ENCODE results near the gene EPHB6. TPM values are rescaled to one million over a fixed set of nuclear protein-coding genes. Genes with fewer than 3 reads are reported as not detected.
A peak's percentile ranks its signal among the peaks of the same experiment; 100 is the strongest.

The EPHB6 gene
- total RNA-seq, 2 donors from 2014 or later = 33.2 to 36.9 TPM

- Mint-ChIP-seq H3K4me1 (peaks cover 4% of the 10 kb centered on the region), H3K4me3 (no peak overlapping the region), H3K36me3 (ENCODE audit: low read depth) (peaks cover 50% of the 10 kb centered on the region), H3K27ac (no peak overlapping the region), H3K27me3 (ENCODE audit: insufficient read depth) (no peaks in the 10 kb centered on the region), H3K9me3 (no peaks in the 10 kb centered on the region)
- Histone ChIP-seq H3K4me3 (ENCODE audit: low read length) (no peak overlapping the region), H3K27ac (ENCODE audit: low read depth, low read length) (no peak overlapping the region), H3K9me3 (ENCODE audit: control insufficient read depth, low read length) (no peaks in the 10 kb centered on the region), H3K27me3 (ENCODE audit: control insufficient read depth, insufficient read depth, low read length, poor library complexity, severe bottlenecking) (no peaks in the 10 kb centered on the region), H3K9ac (ENCODE audit: extremely low read depth, low read length, poor library complexity, severe bottlenecking) (no peak overlapping the region), H3K4me1 (ENCODE audit: control insufficient read depth, insufficient read depth, low read length) (no peaks in the 10 kb centered on the region), H3K36me3 (ENCODE audit: control insufficient read depth, insufficient read depth, low read length) (peaks cover 21% of the 10 kb centered on the region)
- WGBS, 2 experiments (ENCODE audit: insufficient coverage in 1 of 2, insufficient read length in 1 of 2) = 92% methylated on average over 18 of the region's 18 CpGs; no CpG with 5 or more reads in 1 of the 2 experiments
- TF ChIP-seq CTCF (conservative IDR thresholded peaks at IDR 0.05) = no peak
- DNase-seq = peak; percentile 36
Observed at GRCh38 chr7:142867398-142868187, 12.7 kb downstream of the EPHB6 start.

DNA sequence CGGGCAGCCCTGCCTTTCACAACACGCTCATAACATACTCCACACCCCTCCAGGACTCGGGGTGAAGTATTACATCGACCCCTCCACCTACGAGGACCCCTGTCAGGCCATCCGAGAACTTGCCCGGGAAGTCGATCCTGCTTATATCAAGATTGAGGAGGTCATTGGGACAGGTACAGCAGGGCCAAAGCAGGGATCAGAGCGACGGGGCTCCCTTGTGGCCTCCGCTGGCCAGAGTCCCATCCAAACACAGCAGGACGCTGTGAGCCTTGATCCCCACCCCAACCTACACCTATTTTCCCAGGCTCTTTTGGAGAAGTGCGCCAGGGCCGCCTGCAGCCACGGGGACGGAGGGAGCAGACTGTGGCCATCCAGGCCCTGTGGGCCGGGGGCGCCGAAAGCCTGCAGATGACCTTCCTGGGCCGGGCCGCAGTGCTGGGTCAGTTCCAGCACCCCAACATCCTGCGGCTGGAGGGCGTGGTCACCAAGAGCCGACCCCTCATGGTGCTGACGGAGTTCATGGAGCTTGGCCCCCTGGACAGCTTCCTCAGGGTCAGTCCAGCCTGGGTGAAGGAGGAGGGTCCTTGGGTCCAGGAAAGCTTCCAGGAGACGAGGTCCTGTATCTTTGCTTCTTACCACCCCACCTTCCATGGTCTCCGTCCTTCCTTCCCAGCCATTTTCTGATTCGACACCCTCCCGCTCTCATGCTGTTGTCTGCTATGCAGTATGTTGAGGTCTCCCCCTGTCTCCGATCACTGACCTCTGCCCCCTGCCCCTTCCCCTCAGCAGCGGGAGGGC lies 13.5 kb downstream of the EPHB6 start:
- peaks cover 50% of the 10 kb centered on the region for H3K36me3 Mint-ChIP-seq (ENCODE audit: low read depth)
- H3K4me3 Mint-ChIP-seq = no peak overlapping the region
- no peak for TF ChIP-seq CTCF (conservative IDR thresholded peaks at IDR 0.05)
- H3K9me3 Mint-ChIP-seq = no peaks in the 10 kb centered on the region
- Histone ChIP-seq H3K9ac (ENCODE audit: extremely low read depth, low read length, poor library complexity, severe bottlenecking) (no peak overlapping the region), H3K9me3 (ENCODE audit: control insufficient read depth, low read length) (no peaks in the 10 kb centered on the region), H3K27ac (ENCODE audit: low read depth, low read length) (no peak overlapping the region), H3K36me3 (ENCODE audit: control insufficient read depth, insufficient read depth, low read length) (peaks cover 16% of the 10 kb centered on the region), H3K4me3 (ENCODE audit: low read length) (no peak overlapping the region), H3K4me1 (ENCODE audit: control insufficient read depth, insufficient read depth, low read length) (no peaks in the 10 kb centered on the region), H3K27me3 (ENCODE audit: control insufficient read depth, insufficient read depth, low read length, poor library complexity, severe bottlenecking) (no peaks in the 10 kb centered on the region)
- H3K27ac Mint-ChIP-seq = no peak overlapping the region
- no peaks in the 10 kb centered on the region for H3K27me3 Mint-ChIP-seq (ENCODE audit: insufficient read depth)
- 92 to 94% methylated on average over 7 to 30 of the region's 31 CpGs for WGBS, 2 experiments (ENCODE audit: insufficient coverage in 1 of 2, insufficient read length in 1 of 2)
- peaks cover 4% of the 10 kb centered on the region for H3K4me1 Mint-ChIP-seq
- peak; percentile 35 for DNase-seq

DNA sequence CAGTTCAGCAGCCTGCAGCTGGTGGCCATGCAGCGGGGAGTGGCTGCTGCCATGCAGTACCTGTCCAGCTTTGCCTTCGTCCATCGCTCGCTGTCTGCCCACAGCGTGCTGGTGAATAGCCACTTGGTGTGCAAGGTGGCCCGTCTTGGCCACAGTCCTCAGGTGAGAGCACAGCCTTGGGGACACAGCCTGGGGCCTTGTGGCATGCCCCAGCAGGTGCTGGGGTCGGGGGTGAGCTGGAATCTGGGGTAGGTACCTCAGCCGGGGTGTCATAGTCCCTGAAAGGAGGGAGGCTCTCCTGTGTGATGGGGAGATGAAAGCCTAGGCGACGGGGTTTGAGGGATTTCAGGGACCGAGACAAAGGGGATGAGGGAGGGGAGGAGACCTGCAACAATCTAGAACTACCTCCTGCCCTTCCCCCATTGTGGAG lies 14.1 kb downstream of the EPHB6 start:
- peaks cover 4% of the 10 kb centered on the region for H3K4me1 Mint-ChIP-seq
- H3K4me3 Mint-ChIP-seq = no peak overlapping the region
- H3K9ac ChIP-seq (ENCODE audit: extremely low read depth, low read length, poor library complexity, severe bottlenecking) = no peak overlapping the region
- H3K27ac Mint-ChIP-seq = no peak overlapping the region
- H3K4me3 ChIP-seq (ENCODE audit: low read length) = no peak overlapping the region
- H3K4me1 ChIP-seq (ENCODE audit: control insufficient read depth, insufficient read depth, low read length) = no peaks in the 10 kb centered on the region
- peaks cover 15% of the 10 kb centered on the region for H3K36me3 ChIP-seq (ENCODE audit: control insufficient read depth, insufficient read depth, low read length)
- 91 to 100% methylated on average over 6 to 11 of the region's 11 CpGs for WGBS, 2 experiments (ENCODE audit: insufficient coverage in 1 of 2, insufficient read length in 1 of 2)
- no peaks in the 10 kb centered on the region for H3K9me3 Mint-ChIP-seq
- no peak overlapping the region for H3K27ac ChIP-seq (ENCODE audit: low read depth, low read length)
- H3K27me3 ChIP-seq (ENCODE audit: control insufficient read depth, insufficient read depth, low read length, poor library complexity, severe bottlenecking) = no peaks in the 10 kb centered on the region
- no peak for TF ChIP-seq CTCF (conservative IDR thresholded peaks at IDR 0.05)
- no peaks in the 10 kb centered on the region for H3K9me3 ChIP-seq (ENCODE audit: control insufficient read depth, low read length)
- peaks cover 49% of the 10 kb centered on the region for H3K36me3 Mint-ChIP-seq (ENCODE audit: low read depth)
- DNase-seq = peak; percentile 33
- H3K27me3 Mint-ChIP-seq (ENCODE audit: insufficient read depth) = no peaks in the 10 kb centered on the region

Measured in endodermal cell (in vitro differentiated cells).